ENCODE results near the gene UMODL1.

DNA sequence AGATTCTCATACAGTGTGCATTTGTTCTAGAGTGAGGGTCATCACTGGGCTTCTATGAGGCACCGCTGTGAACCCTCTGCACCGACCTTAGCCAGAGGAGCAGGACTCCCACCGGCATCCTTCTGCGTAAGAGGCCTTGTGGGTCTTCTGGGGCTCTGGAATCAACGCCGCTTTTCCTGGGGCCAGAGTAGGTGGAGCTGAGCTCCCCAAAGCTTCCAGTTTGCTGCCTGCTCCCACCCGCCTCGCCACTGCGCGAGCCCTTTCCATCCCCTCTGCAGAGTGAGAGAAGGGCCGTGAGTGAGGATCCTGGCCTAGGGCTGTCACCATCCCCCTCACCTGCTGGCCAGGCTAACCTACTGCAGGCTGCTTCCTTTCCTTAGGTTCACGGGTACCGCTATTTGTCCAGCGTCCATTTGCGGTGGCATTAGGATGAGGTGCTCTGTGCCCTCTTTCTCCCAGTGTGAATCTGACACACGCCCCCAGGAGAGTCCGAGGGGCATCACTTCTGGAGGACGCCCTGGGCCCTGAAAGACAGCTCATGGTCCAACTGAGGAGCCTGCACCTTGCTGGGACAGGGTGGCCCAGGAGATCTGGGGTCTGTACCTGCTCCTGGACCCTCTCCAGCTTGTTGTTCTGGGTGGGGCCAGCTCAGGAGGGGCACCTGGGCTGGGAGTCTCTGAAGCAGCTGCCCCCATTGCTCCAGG lies 36.2 kb downstream of the UMODL1 start:
- TF ChIP-seq POLR2A (IDR thresholded peaks at IDR 0.05) = no peak
- TF ChIP-seq EP300 (IDR thresholded peaks at IDR 0.05) = no peak
- TF ChIP-seq, protein P1, sequence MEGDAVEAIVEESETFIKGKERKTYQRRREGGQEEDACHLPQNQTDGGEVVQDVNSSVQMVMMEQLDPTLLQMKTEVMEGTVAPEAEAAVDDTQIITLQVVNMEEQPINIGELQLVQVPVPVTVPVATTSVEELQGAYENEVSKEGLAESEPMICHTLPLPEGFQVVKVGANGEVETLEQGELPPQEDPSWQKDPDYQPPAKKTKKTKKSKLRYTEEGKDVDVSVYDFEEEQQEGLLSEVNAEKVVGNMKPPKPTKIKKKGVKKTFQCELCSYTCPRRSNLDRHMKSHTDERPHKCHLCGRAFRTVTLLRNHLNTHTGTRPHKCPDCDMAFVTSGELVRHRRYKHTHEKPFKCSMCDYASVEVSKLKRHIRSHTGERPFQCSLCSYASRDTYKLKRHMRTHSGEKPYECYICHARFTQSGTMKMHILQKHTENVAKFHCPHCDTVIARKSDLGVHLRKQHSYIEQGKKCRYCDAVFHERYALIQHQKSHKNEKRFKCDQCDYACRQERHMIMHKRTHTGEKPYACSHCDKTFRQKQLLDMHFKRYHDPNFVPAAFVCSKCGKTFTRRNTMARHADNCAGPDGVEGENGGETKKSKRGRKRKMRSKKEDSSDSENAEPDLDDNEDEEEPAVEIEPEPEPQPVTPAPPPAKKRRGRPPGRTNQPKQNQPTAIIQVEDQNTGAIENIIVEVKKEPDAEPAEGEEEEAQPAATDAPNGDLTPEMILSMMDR (IDR thresholded peaks at IDR 0.05) = no peak
- no peak for TF ChIP-seq POLR2AphosphoS5 (IDR thresholded peaks at IDR 0.05)
